KOPT-K1 (cell line): Measurements from ENCODE around the gene KCNMA1.

Experiments
- H3K27ac ChIP-seq: fragments of 200-600 bp; sonication (generic); 2 replicates; pipeline ENCODE4 v1.5.1; 2016; ENCODE audit warnings: antibody characterized with exemption, mild to moderate bottlenecking, low read depth, low read length; ENCODE audit not compliant: poor library complexity, severe bottlenecking
- H3K36me3 ChIP-seq: fragments of 200-600 bp; sonication (generic); 2 replicates; pipeline ENCODE4 v1.5.1; 2017; ENCODE audit warnings: antibody characterized with exemption, mild to moderate bottlenecking, low read length, moderate library complexity; ENCODE audit not compliant: insufficient read depth
- H3K9me3 ChIP-seq: fragments of 200-600 bp; sonication (generic); 2 replicates; pipeline ENCODE4 v1.5.1; 2017; ENCODE audit warnings: antibody characterized with exemption, low read length, mild to moderate bottlenecking; ENCODE audit not compliant: insufficient read depth, poor library complexity, severe bottlenecking

Gene KCNMA1

GRCh38 chr10:77281719-77282118, 355.9 kb downstream of the KCNMA1 start:
- no peak overlapping the region for H3K27ac ChIP-seq
- H3K9me3 ChIP-seq = peaks cover 7% of the 10 kb centered on the region
- no peaks in the 10 kb centered on the region for H3K36me3 ChIP-seq

- Histone ChIP-seq H3K36me3 (no peaks in the 10 kb centered on the region), H3K9me3 (peaks cover 7% of the 10 kb centered on the region), H3K27ac (no peak overlapping the region)
Observed at GRCh38 chr10:77279207-77279606, 358.4 kb downstream of the KCNMA1 start.

- H3K27ac ChIP-seq = no peak overlapping the region
- H3K36me3 ChIP-seq = no peaks in the 10 kb centered on the region
- H3K9me3 ChIP-seq = no peaks in the 10 kb centered on the region
Observed at GRCh38 chr10:77274046-77274795, 363.4 kb downstream of the KCNMA1 start.

GRCh38 chr10:77269163-77269562, 368.4 kb downstream of the KCNMA1 start:
- H3K27ac ChIP-seq = no peak overlapping the region
- H3K9me3 ChIP-seq = no peaks in the 10 kb centered on the region
- H3K36me3 ChIP-seq = no peaks in the 10 kb centered on the region

- no peaks in the 10 kb centered on the region for H3K9me3 ChIP-seq
- no peak overlapping the region for H3K27ac ChIP-seq
- no peaks in the 10 kb centered on the region for H3K36me3 ChIP-seq
Observed at GRCh38 chr10:77268721-77269120, 368.9 kb downstream of the KCNMA1 start.

GRCh38 chr10:77267703-77268675, 369.6 kb downstream of the KCNMA1 start:
- no peak overlapping the region for H3K27ac ChIP-seq
- no peaks in the 10 kb centered on the region for H3K9me3 ChIP-seq
- H3K36me3 ChIP-seq = no peaks in the 10 kb centered on the region

- Histone ChIP-seq H3K36me3 (no peaks in the 10 kb centered on the region), H3K9me3 (no peaks in the 10 kb centered on the region), H3K27ac (no peak overlapping the region)
Observed at GRCh38 chr10:77266242-77266641, 371.4 kb downstream of the KCNMA1 start.

GRCh38 chr10:77264527-77264926, 373.1 kb downstream of the KCNMA1 start:
- Histone ChIP-seq H3K36me3 (no peaks in the 10 kb centered on the region), H3K9me3 (no peaks in the 10 kb centered on the region), H3K27ac (peak overlapping the region; percentile 52)

- no peaks in the 10 kb centered on the region for H3K9me3 ChIP-seq
- peak overlapping the region; percentile 52 for H3K27ac ChIP-seq
- no peaks in the 10 kb centered on the region for H3K36me3 ChIP-seq
Observed at GRCh38 chr10:77264107-77264506, 373.5 kb downstream of the KCNMA1 start.

GRCh38 chr10:77263700-77264099, 373.9 kb downstream of the KCNMA1 start:
- Histone ChIP-seq H3K36me3 (no peaks in the 10 kb centered on the region), H3K27ac (peak overlapping the region; percentile 52), H3K9me3 (no peaks in the 10 kb centered on the region)

GRCh38 chr10:77261146-77261545, 376.5 kb downstream of the KCNMA1 start:
- H3K27ac ChIP-seq = no peak overlapping the region
- H3K9me3 ChIP-seq = no peaks in the 10 kb centered on the region
- H3K36me3 ChIP-seq = no peaks in the 10 kb centered on the region

- H3K9me3 ChIP-seq = no peaks in the 10 kb centered on the region
- H3K27ac ChIP-seq = no peak overlapping the region
- H3K36me3 ChIP-seq = no peaks in the 10 kb centered on the region
Observed at GRCh38 chr10:77259171-77259874, 378.3 kb downstream of the KCNMA1 start.

GRCh38 chr10:77256346-77256745, 381.3 kb downstream of the KCNMA1 start:
- Histone ChIP-seq H3K27ac (no peak overlapping the region), H3K36me3 (no peaks in the 10 kb centered on the region), H3K9me3 (no peaks in the 10 kb centered on the region)

GRCh38 chr10:77253556-77254064, 384.0 kb downstream of the KCNMA1 start:
- no peaks in the 10 kb centered on the region for H3K36me3 ChIP-seq
- H3K9me3 ChIP-seq = no peaks in the 10 kb centered on the region
- H3K27ac ChIP-seq = no peak overlapping the region

GRCh38 chr10:77253147-77253545, 384.5 kb downstream of the KCNMA1 start:
- no peaks in the 10 kb centered on the region for H3K36me3 ChIP-seq
- no peaks in the 10 kb centered on the region for H3K9me3 ChIP-seq
- H3K27ac ChIP-seq = no peak overlapping the region
